OCI-LY3 (cell line): ENCODE measurements around the gene RAG2.

Source experiments
- H2AFZ ChIP-seq: fragments of 200-600, 300-600 bp; shearing (Covaris generic); 2 replicates; pipeline ENCODE4 v1.6.0; 2014; ENCODE audit warnings: antibody characterized with exemption, low read depth, low read length
- H3K27ac ChIP-seq: fragments of 200-600, 300-600 bp; sonication (generic); 2 replicates; pipeline ENCODE4 v1.5.1; 2014; ENCODE audit warnings: mild to moderate bottlenecking, low read length, moderate library complexity, mixed read lengths
- H3K27me3 ChIP-seq: fragments of 200-600, 300-600 bp; sonication (generic); 2 replicates; pipeline ENCODE4 v1.6.1; 2014; ENCODE audit warnings: low read depth, low read length, mixed read lengths
- H3K36me3 ChIP-seq: fragments of 200-600, 300-600 bp; sonication (generic); replicated peaks from 2 replicates; pipeline ENCODE3; 2014; ENCODE audit warnings: low read depth, low read length, mixed read lengths
- H3K4me1 ChIP-seq: fragments of 300-600, 200-600 bp; sonication (generic); 2 replicates; pipeline ENCODE4 v1.6.1; 2014; ENCODE audit warnings: low read length, mixed read lengths
- H3K4me2 ChIP-seq: fragments of 200-600, 300-600 bp; sonication (generic); 2 replicates; pipeline ENCODE4 v1.6.1; 2014; ENCODE audit warnings: low read length, mixed read lengths
- H3K4me3 ChIP-seq: fragments of 300-600, 200-600 bp; sonication (generic); 2 replicates; pipeline ENCODE4 v1.5.1; 2014; ENCODE audit warnings: antibody characterized with exemption, mild to moderate bottlenecking, low read length, moderate library complexity
- H3K79me2 ChIP-seq: fragments of 300-600, 200-600 bp; shearing (Covaris generic); 2 replicates; pipeline ENCODE4 v1.6.1; 2014; ENCODE audit warnings: mild to moderate bottlenecking, low read length, mixed read lengths
- H3K9ac ChIP-seq: fragments of 300-600, 200-600 bp; shearing (Covaris generic); 2 replicates; pipeline ENCODE4 v1.6.0; 2014; ENCODE audit warnings: mild to moderate bottlenecking, low read length, moderate library complexity
- H3K9me3 ChIP-seq: fragments of 200-600, 300-600 bp; shearing (Covaris generic); 2 replicates; pipeline ENCODE4 v1.6.1; 2014; ENCODE audit warnings: low read length, mixed read lengths; ENCODE audit not compliant: insufficient read depth
- H4K20me1 ChIP-seq: fragments of 200-600, 300-600 bp; sonication (generic); 2 replicates; pipeline ENCODE4 v1.6.1; 2016; ENCODE audit warnings: low read length, mixed read lengths; ENCODE audit not compliant: insufficient read depth
- EZH2phosphoT487 ChIP-seq: fragments of 200-600 bp; shearing (Covaris generic); IDR thresholded peaks from 2 replicates; pipeline ENCODE4 v1.6.1; 2018; ENCODE audit warnings: antibody characterized with exemption, mixed run types, low read depth
- TF ChIP-seq, protein P1 (sequence below): fragments of 200-600, 300-600 bp; sonication (generic); IDR thresholded peaks from 2 replicates; pipeline ENCODE4 v1.5.1; 2014; ENCODE audit warnings: antibody characterized with exemption, low read length, low read depth

The RAG2 gene

DNA sequence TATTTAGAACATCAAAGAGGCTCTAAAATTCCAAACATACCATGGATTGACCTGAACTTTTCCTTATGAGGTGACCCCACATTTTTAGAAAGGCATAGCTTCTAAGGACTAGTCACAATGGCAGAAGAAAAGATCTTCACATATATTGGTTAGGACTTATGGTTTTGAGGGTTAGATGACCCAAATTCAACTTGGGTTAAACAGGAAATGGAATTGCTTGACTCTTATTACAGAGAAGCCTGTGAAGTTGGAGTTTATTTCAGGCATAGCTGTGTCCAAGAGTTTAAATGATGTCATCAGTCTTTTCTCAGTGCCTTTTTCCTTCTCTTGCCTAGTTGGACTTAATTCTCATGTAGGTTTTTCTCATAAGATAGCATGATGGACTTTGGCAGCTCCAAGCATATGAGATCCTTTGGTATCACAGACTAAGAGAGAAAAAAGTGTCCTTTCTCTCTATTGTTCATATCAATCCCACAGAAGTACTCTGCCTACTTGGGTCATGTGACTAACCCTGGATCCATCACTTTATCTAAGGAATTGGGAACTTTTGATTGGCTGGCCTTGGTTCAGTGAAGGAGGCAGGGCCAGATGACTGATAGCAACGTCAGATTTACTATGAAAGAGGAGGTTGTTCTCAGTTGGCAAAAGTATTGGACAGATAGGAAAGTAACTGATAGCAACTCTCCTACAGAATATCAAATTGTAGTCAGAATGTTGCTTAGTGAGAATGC lies 47.5 kb downstream of the RAG2 start:
- no peak overlapping the region for H3K4me3 ChIP-seq
- H3K4me2 ChIP-seq, result no peak overlapping the region
- H3K27me3 ChIP-seq, result no peaks in the 10 kb centered on the region
- H3K9me3 ChIP-seq, result no peaks in the 10 kb centered on the region
- no peaks in the 10 kb centered on the region for H3K36me3 ChIP-seq
- no peak overlapping the region for H2AFZ ChIP-seq
- no peak overlapping the region for H3K27ac ChIP-seq
- no peaks in the 10 kb centered on the region for H3K79me2 ChIP-seq
- no peak overlapping the region for H3K9ac ChIP-seq
- H3K4me1 ChIP-seq, result no peaks in the 10 kb centered on the region
- H4K20me1 ChIP-seq, result no peaks in the 10 kb centered on the region
- no peak for TF ChIP-seq EZH2phosphoT487
- TF ChIP-seq, protein P1, sequence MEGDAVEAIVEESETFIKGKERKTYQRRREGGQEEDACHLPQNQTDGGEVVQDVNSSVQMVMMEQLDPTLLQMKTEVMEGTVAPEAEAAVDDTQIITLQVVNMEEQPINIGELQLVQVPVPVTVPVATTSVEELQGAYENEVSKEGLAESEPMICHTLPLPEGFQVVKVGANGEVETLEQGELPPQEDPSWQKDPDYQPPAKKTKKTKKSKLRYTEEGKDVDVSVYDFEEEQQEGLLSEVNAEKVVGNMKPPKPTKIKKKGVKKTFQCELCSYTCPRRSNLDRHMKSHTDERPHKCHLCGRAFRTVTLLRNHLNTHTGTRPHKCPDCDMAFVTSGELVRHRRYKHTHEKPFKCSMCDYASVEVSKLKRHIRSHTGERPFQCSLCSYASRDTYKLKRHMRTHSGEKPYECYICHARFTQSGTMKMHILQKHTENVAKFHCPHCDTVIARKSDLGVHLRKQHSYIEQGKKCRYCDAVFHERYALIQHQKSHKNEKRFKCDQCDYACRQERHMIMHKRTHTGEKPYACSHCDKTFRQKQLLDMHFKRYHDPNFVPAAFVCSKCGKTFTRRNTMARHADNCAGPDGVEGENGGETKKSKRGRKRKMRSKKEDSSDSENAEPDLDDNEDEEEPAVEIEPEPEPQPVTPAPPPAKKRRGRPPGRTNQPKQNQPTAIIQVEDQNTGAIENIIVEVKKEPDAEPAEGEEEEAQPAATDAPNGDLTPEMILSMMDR, result no peak
